ENCODE data around the gene MCRIP1.

Gene MCRIP1

DNA sequence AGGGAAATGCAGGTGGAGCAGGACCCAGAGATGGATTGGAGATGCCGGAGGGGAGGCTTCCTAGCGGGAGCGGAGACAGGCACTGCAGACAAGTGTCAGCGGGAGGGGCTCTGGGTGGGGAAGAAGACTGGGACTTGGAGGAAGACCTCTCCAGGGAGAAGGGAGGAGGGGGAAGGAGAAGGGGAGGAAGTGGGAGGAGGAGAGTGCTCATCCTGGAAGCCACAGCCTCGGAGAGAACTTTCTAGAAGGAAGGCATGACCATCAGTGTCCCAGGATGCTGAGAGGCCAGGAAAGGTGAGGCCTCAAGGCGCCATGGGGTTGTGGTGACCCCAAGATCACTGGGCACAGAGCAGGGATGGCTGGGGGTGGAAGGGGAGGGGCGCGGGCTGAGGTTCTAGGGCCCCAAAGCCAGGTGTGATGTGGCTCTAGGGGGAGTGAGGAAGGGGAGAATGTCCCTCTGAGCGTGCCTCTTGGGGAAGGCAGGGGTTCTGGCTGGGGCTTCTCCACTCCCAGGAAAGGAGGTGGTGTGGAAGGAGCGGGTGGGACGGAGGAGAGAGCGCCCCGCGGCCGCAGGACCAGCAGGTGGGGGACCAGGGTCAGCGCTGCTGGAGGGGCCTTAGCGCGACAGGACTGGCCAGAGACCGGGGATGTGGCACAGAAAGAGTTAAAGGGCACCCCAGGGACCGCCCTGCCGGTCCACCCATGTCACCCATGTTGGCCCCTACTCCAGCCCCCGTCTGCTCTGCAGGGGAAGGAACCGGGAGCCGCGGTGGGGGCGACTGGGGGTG, 30.0 kb downstream of the MCRIP1 start:
- DNase-seq, result no peak

DNA sequence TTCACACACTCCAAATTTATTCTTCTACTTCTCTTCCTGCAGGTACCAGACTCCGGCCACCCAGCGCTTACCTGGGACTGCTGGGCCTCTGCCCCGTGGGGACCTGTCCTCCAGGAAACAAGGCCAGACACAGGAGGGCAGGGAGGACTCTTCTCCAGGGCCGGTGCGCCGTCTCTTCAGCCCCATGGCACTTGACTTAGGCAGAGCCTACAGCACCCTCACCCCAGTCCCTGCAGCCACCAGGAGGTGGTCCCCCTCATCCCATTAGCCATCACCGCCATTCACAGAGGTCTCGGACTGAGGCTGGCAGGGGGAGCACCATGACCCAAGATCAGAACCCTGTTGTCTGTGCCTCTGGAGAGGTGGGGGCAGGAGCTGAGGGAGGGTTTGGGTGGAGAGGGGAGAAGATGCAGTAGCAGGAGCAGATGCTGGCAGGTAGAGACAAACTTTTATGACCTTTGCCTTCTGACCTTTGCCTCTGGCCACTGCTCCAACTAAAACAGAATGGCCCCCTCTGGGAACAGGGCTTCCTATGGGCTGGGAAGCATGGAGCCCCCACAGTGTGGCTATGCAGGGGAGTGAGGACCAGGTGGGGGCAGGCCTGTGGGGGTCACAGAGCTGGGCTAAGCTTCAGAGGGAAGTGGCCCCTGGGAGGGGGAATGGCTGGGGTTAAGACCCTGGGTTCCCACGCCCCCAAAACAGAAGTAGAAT, 30.9 kb downstream of the MCRIP1 start:
- no peak for DNase-seq

DNA sequence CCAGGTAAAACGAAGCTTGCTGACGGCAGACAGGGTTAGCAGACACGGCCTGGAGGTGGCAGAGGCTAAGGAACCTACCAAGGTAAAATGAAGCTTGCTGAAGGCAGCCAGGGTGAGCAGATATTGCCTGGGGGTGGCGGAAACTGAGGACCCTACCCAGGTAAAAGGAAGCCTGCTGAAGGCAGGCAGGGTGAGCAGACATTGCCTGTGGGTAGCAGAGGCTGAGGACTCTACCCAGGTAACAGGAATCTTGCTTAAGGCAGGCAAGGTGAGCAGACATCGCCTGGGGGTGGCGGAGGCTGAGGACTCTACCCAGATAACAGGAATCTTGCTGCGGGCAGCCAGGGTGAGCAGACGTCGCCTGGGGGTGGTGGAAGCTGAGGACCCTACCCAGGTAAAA, 31.8 kb downstream of the MCRIP1 start:
- DNase-seq, result no peak

DNA sequence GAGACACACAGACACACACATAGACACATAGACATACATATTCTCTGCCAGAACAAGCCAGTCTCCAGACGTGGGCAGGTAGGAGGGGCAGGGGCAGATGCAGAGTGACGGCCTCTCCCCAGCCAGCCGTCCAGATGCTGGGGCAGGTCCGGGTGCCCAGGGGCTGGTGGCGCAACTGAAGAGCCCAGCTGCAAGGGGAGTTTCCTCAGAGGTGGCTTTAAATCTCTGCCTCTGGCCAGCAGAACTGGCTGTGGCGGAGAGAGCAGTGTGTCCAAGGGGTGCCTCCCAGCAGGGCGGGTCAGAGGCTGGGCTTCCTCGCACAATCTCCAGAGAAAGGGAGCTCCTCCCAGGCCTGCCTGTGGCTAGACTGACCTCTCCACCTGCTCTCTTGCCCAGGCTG, 38.6 kb downstream of the MCRIP1 start:
- DNase-seq, result no peak

DNA sequence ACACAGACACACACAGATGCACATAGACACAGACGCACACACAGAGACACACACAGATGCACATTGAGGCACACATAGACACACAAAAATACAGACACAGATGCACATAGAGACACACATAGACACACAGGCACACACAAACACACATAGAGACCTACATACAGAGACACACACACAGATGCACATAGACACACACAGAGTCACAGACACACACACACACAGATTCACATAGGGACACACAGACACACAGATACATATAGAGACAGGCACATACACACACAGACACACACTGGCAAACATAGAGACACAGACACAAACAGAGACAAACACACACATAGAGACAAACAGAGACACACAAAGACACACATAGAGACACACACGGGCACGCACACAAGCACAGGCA, 39.0 kb downstream of the MCRIP1 start:
- no peak for DNase-seq

DNA sequence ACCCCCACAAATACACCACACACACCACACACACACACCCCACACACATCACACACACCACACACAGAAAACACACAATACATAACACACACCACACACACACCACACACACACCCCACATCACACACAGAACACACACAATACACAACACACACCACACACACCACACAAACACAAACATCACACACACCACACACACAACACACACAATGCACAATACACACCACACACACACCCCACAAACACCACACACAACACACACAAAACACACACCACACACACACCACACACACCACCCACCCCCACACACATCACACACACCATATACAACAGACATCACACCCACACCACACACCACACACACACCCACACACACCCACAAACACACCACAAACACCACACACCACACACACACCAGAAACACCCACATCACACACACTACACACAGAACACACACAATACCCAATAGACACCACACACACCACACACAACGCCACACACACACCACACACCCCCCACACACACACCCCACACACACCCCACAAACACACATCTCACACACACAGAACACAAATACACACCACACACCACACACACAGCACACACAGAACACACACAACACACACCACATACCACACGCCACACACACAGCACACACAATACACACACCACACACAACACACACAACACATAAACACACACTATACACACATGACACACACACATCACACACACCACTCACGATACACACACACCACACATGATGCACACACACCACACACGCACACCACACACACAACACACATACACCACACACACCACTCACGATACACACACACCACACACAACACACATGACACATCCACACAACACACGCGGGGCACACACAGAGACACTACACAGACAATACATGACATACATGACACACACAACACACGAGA, 40.1 kb downstream of the MCRIP1 start:
- no peak for DNase-seq
